Measurements from ENCODE around the gene NR2F2. TPM values are rescaled to one million over a fixed set of nuclear protein-coding genes. Genes with fewer than 3 reads are reported as not detected.

The NR2F2 gene
- polyA plus RNA-seq, 1 donor from 2014 or later, result 0.07 TPM

DNA sequence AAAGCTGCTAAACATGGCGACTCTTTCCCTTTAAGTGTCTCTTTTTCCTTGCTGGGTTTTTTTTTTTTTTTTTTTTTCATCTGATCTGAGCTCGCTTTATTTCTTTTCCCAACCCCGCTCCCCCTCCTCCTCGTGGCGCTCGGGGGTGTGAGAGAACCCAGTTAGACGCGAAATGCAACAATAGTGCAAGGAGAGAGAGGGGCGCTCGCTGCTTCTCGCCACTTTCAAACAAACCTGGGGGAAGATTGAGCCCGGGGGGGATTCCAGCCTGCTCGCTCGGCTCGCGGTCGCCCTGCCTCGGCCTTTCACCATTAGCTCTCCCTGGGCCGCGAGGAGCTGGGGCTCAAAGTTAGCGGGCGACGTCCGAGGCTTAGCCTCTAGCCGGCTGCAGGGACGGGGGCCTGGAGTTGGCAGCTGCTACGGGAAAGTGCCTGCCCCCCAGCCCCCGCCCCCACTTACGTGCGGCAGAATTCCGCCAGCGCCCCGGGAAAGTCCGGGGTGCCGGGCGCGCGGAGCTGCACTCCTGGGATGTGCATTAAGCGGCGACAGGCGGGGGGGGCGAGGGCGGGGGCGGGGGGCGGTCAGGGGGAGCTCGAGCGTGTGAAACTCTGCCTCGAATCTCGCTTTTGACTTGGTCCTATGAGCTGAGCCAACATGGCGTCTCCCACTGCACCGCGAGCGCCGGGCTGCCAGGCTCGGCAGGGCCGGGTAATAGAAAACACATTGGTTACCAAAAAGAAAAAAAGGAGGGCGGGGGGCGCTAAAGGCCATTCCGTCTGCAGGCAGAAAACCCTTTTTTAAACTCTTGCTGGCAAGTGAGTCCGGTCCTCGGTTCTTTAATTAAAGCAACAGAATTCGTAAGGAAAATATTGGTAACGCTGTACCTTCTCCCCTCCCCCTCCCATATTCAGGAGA, 10.4 kb downstream of the NR2F2 start:
- Histone ChIP-seq H3K9me2 (ENCODE audit: insufficient read depth, low read length) (no peaks in the 10 kb centered on the region), H3F3A (ENCODE audit: insufficient read depth, low read length, poor library complexity, severe bottlenecking) (no peaks in the 10 kb centered on the region), H3K36me3 (ENCODE audit: insufficient read depth, low read length) (no peaks in the 10 kb centered on the region), H3K27ac (ENCODE audit: low read length) (no peak overlapping the region), H3K27me3 (ENCODE audit: insufficient read depth, low read depth, low read length) (peaks cover 99% of the 10 kb centered on the region), H3K9me3 (ENCODE audit: low read length) (no peaks in the 10 kb centered on the region), H3K9ac (ENCODE audit: low read length) (no peak overlapping the region), H3K4me3 (ENCODE audit: low read length) (peak overlapping the region; percentile 68), H3K79me2 (replicated peaks; ENCODE audit: insufficient read depth, low read length) (no peaks in the 10 kb centered on the region), H3K4me2 (ENCODE audit: low read length) (peak overlapping the region; percentile 57), H2AFZ (ENCODE audit: low read depth, low read length) (peak overlapping the region; percentile 9), H4K20me1 (ENCODE audit: insufficient read depth) (no peaks in the 10 kb centered on the region)
- TF ChIP-seq EP300 (conservative IDR thresholded peaks at IDR 0.05; ENCODE audit: poor library complexity, severe bottlenecking) (no peak), EZH2 (IDR thresholded peaks at IDR 0.05; ENCODE audit: borderline replicate concordance, insufficient read depth, low read length, poor library complexity, severe bottlenecking) (no peak), MXI1 (conservative IDR thresholded peaks at IDR 0.05; ENCODE audit: poor library complexity, severe bottlenecking) (no peak), POLR2AphosphoS5 (IDR thresholded peaks at IDR 0.05) (no peak), TAF1 (IDR thresholded peaks at IDR 0.05; ENCODE audit: low read depth) (no peak), SMC3 (conservative IDR thresholded peaks at IDR 0.05; ENCODE audit: poor library complexity) (no peak), RAD21 (conservative IDR thresholded peaks at IDR 0.05) (no peak)
- TF ChIP-seq, protein P1, sequence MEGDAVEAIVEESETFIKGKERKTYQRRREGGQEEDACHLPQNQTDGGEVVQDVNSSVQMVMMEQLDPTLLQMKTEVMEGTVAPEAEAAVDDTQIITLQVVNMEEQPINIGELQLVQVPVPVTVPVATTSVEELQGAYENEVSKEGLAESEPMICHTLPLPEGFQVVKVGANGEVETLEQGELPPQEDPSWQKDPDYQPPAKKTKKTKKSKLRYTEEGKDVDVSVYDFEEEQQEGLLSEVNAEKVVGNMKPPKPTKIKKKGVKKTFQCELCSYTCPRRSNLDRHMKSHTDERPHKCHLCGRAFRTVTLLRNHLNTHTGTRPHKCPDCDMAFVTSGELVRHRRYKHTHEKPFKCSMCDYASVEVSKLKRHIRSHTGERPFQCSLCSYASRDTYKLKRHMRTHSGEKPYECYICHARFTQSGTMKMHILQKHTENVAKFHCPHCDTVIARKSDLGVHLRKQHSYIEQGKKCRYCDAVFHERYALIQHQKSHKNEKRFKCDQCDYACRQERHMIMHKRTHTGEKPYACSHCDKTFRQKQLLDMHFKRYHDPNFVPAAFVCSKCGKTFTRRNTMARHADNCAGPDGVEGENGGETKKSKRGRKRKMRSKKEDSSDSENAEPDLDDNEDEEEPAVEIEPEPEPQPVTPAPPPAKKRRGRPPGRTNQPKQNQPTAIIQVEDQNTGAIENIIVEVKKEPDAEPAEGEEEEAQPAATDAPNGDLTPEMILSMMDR (IDR thresholded peaks at IDR 0.05; ENCODE audit: poor library complexity, severe bottlenecking), result no peak
- TF ChIP-seq, protein P2, sequence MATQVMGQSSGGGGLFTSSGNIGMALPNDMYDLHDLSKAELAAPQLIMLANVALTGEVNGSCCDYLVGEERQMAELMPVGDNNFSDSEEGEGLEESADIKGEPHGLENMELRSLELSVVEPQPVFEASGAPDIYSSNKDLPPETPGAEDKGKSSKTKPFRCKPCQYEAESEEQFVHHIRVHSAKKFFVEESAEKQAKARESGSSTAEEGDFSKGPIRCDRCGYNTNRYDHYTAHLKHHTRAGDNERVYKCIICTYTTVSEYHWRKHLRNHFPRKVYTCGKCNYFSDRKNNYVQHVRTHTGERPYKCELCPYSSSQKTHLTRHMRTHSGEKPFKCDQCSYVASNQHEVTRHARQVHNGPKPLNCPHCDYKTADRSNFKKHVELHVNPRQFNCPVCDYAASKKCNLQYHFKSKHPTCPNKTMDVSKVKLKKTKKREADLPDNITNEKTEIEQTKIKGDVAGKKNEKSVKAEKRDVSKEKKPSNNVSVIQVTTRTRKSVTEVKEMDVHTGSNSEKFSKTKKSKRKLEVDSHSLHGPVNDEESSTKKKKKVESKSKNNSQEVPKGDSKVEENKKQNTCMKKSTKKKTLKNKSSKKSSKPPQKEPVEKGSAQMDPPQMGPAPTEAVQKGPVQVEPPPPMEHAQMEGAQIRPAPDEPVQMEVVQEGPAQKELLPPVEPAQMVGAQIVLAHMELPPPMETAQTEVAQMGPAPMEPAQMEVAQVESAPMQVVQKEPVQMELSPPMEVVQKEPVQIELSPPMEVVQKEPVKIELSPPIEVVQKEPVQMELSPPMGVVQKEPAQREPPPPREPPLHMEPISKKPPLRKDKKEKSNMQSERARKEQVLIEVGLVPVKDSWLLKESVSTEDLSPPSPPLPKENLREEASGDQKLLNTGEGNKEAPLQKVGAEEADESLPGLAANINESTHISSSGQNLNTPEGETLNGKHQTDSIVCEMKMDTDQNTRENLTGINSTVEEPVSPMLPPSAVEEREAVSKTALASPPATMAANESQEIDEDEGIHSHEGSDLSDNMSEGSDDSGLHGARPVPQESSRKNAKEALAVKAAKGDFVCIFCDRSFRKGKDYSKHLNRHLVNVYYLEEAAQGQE (IDR thresholded peaks at IDR 0.05; ENCODE audit: borderline replicate concordance), result no peak

DNA sequence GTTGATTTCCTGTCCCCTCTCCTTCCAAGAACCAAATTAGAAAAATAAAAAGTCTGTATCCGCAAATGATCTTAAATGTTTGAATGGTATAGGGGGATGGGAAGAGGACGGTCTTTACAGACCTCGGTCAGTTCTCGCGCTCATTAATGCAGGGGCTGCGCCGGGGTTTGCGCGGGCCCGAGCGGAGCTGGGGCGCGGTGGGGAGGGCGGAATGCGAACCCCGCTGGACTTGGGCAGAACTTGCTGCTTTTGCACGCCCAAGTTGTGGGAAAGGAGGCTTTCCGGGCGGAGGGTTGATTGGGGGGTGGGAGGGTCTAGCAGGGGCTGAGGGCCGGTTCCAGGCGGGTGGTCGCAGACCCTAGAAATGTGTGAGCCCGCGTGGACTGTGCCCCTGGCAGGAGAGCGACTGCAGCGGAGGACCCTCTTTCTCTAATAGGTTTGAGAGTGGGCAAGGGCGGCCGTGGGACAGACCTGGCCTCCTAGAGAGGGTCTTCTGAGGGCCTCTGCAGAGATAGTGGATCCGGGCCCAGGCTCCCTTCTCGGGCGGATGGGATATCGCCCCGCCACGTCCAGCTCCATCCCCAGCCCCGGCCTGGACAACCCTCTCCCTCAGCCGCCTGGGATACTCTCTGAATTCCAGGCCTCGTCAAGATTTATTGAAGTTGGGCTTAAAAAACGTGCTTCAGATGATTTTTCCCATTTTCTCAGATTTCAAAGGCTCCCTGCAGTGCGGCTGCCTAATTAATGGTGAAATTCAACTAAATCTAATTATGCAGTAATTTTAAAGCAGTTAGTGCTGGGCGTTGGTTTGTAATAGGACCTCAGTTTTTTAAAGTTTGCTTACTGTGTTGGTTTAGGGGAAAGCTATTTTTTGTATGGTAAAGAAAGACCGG, 11.3 kb downstream of the NR2F2 start:
- Histone ChIP-seq H3K79me2 (replicated peaks; ENCODE audit: insufficient read depth, low read length) (no peaks in the 10 kb centered on the region), H3K4me2 (ENCODE audit: low read length) (peak overlapping the region; percentile 57), H3F3A (ENCODE audit: insufficient read depth, low read length, poor library complexity, severe bottlenecking) (no peaks in the 10 kb centered on the region), H3K27me3 (ENCODE audit: insufficient read depth, low read depth, low read length) (peaks cover 99% of the 10 kb centered on the region), H3K9me2 (ENCODE audit: insufficient read depth, low read length) (no peaks in the 10 kb centered on the region), H4K20me1 (ENCODE audit: insufficient read depth) (no peaks in the 10 kb centered on the region), H3K9me3 (ENCODE audit: low read length) (no peaks in the 10 kb centered on the region), H3K9ac (ENCODE audit: low read length) (no peak overlapping the region), H2AFZ (ENCODE audit: low read depth, low read length) (no peak overlapping the region), H3K4me3 (ENCODE audit: low read length) (peak overlapping the region; percentile 68), H3K27ac (ENCODE audit: low read length) (no peak overlapping the region), H3K36me3 (ENCODE audit: insufficient read depth, low read length) (no peaks in the 10 kb centered on the region)
- TF ChIP-seq EZH2 (IDR thresholded peaks at IDR 0.05; ENCODE audit: borderline replicate concordance, insufficient read depth, low read length, poor library complexity, severe bottlenecking) (peak; percentile 33), SMC3 (conservative IDR thresholded peaks at IDR 0.05; ENCODE audit: poor library complexity) (no peak)
- TF ChIP-seq, protein P1 (IDR thresholded peaks at IDR 0.05; ENCODE audit: poor library complexity, severe bottlenecking), result no peak

Measured in neural cell (in vitro differentiated cells).